ENCODE data around the gene TTC7B.
"Not testable (repeated sequence)": the region's sequence is repeated elsewhere in the genome, so short reads cannot be mapped to it uniquely, and the experiment has no call there.

The TTC7B gene

DNA sequence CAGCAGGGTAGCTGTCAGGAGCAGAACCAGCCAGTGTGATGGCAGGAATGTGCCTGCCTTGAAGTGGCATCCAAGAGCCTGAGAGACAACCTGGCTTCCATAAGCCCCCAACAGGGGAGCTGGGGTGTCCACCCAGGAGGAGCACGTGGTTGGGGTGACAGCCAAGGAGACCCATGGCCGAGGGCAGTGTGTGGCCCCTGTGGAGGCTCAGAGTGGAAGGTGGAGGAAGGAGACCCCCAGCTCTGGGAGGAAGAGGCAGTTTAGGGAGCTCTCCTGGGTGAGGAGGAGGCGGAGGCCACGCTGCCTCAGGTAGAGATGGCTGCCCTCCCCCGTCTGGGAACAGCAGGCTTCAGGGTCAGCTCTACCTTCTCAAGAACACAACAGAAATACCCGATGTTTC lies 272.4 kb downstream of the TTC7B start:
- no peak for DNase-seq (ENCODE audit: low spot score)

DNA sequence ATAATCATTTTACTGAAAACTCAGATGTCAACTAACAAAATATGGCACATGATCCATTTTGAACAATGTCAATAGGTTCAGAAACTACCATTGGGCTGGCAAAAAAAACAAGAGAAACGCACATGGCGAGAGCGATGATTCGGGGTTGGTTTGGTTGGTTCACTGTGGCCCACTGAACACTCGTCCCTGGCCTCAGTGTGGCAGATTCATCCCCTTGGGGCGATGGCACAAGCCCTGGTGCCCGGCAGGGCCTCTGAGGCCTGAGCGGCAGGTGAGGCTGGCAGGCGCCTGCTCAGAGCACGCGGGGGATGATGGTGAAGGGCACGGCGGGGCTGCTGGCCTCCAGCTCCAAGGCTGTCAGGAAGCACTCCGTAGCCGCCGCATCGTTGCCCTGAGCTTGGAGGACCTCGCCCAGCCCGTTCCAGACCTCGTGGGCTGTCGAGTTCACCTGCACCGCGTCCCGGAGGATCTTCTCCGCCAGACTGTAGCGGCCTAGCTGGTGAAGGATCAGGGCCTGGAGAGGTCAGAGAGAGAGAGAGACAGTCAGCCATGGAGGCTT lies 275.1 kb downstream of the TTC7B start:
- DNase-seq (ENCODE audit: low spot score), result no peak

DNA sequence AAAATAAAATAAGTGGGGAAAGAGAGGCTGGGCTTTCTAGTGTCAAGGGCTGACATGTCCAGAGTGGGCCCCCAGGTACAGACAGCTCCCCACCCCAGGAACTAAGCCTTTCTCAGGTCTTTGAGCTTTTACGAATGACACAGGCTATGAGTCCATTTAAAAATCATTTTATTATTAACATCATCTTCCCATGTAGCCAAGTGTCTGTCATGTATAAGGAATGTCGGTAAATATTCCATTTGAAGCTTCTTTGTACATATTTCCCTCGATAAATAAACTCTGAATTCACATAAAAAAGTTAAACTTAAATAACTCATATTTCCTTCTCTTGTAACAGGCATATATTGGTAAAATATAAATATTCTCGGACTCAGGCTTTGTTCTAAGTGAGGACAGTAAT lies 275.8 kb downstream of the TTC7B start:
- no peak for DNase-seq (ENCODE audit: low spot score)

GRCh38 chr14:90539996-90540395 lies 276.2 kb downstream of the TTC7B start:
- DNase-seq (ENCODE audit: low spot score), result no peak

- no peak for DNase-seq (ENCODE audit: low spot score)
Observed at GRCh38 chr14:90539496-90539775, 276.8 kb downstream of the TTC7B start.

GRCh38 chr14:90538716-90539495 lies 277.3 kb downstream of the TTC7B start:
- no peak for DNase-seq (ENCODE audit: low spot score)

DNA sequence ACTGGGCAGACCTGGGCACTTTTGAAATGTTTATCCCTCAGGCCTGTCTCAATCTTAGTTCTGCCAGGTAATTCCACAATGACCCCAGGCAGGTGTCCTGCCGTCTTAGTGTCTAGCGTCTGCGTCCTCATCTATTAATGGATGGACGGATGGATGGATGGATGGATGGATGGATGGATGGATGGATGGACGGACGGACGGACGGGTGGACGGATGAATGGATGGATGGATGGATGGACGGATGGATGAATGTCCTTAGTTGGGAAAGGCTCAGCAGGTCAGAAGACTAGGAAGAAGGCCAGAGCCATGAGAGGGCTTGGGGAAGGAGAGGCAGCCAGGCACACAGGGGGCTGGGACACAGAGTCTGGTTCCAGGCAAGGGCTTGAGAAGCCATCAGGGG lies 278.1 kb downstream of the TTC7B start:
- no peak for DNase-seq (ENCODE audit: low spot score)

- no peak for DNase-seq (ENCODE audit: low spot score)
Observed at GRCh38 chr14:90536511-90537191, 279.6 kb downstream of the TTC7B start.

- no peak for DNase-seq (ENCODE audit: low spot score)
Observed at GRCh38 chr14:90536092-90536491, 280.1 kb downstream of the TTC7B start.

GRCh38 chr14:90535556-90536090 lies 280.6 kb downstream of the TTC7B start:
- DNase-seq (ENCODE audit: low spot score), result no peak

DNA sequence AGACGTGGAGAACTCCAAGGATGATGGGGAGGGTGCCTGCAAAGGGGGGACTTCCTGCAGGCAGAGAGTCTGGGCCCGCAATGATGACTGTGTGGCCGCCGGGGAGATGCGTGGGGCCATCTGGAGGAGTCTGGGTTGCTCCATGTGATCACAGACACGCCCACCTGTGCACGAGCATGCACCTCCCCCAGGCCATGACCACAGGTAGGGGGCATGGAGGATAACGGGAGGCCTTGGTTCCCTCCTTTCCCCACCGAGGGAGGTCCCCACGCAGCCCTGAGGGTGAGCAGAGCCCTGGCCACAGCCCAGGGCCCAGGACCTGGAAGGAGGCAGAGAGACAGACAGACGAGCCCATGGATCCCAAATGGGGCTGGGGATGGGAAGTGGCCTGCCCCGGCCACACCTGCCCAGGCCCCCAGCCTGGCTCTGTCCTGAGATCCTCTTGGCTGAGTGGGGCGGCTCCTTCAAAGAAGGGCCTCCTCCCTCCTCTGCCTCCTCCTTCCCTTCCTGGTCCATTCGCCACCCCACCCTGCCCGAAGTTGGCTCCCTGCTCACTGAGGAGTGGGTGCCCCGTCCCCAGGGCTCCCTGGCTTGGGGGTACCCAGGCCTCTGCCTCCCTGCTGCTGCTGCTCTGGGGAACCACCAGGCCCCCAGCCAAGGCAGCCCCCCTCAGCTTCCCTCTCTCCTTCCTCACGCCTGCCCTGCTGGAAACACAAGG lies 281.2 kb downstream of the TTC7B start:
- DNase-seq (ENCODE audit: low spot score), result no peak

DNA sequence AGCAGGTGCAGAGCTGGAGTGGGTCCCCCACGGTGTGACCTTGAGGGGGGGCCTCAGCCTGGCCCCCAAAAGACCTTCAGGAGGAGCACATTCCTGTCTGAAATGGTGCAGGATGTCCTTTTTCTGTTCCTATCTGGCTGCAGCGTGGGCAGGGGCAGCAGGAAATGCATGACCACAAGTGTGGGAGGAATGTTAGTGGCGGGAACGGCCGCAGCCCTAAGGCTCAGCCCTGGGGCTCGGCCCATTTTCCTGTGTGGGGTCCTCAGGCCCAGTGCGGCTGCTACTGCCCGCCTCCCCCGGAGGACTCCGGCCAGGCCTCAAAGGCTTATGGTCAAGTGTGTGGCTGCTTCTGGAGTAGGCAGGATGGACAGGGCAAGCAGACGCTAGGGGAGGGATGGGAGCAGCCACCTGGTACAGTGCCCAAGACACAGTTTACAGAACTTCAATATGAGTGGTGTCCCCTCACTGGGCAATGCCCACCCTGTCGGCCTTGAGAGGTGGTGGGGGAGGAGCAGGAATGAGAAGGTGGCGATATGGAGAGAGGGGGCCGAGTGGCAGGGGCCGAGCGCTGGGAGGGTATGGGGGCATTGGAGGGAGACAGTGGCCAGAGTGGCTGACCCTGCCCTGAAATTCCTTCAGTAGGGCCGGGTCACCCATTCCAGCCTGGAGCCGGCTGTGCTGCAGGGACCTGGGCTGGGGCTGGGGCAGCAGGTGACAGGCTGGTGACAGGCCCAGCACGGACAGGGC lies 282.0 kb downstream of the TTC7B start:
- DNase-seq (ENCODE audit: low spot score), result no peak

- no peak for DNase-seq (ENCODE audit: low spot score)
Observed at GRCh38 chr14:90533591-90534021, 282.6 kb downstream of the TTC7B start.

GRCh38 chr14:90532826-90533525 lies 283.3 kb downstream of the TTC7B start:
- DNase-seq (ENCODE audit: low spot score), result no peak

DNA sequence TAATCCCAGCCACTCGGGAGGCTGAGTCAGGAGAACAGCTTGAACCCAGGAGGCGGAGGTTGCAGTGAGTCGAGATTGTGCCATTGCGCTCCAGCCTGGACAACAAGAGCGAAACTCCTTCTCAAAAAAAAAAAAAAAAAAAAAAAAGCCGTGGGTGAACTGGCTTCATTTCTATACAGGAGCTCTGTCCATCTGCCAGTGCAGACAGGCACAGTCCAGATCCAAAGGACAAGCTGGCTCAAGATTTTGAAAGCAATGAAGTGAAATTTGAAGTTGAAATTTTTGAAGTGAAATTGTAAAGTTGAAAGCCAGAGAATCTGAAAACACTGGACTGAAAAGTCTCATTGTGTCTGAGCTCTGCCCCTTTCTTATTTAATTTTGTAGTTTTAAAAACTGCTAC lies 284.7 kb downstream of the TTC7B start:
- DNase-seq (ENCODE audit: low spot score), result no peak

DNA sequence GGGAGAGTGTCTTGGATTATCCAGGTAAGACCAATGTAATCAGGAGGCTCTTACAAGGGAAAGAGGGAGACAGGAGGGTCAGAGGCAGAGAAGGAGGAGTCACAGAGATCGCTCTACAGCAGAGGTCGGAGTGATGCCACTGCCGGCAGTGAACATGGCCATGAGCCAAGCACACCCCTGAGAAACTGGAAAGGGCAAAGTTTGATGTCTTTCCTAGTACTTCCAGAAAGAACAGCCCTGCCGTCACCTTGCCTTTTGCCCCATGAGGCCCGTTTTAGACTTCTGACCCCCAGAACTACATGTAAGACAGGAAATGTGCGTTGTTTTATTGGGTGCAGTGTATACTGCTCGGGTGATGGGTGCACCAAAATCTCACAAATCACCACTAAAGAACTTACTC lies 285.7 kb downstream of the TTC7B start:
- DNase-seq (ENCODE audit: low spot score), result no peak

- DNase-seq (ENCODE audit: low spot score), result no peak
Observed at GRCh38 chr14:90527978-90528377, 288.3 kb downstream of the TTC7B start.

- not testable (repeated sequence) for DNase-seq (ENCODE audit: low spot score)
Observed at GRCh38 chr14:90526536-90526935, 289.7 kb downstream of the TTC7B start.

- DNase-seq (ENCODE audit: low spot score), result not testable (repeated sequence)
Observed at GRCh38 chr14:90525353-90526028, 290.7 kb downstream of the TTC7B start.

GRCh38 chr14:90523961-90524875 lies 292.0 kb downstream of the TTC7B start:
- DNase-seq (ENCODE audit: low spot score), result no peak
